Measurements from ENCODE around the gene SEC23A.
"Not testable (repeated sequence)": the region's sequence is repeated elsewhere in the genome, so short reads cannot be mapped to it uniquely, and the experiment has no call there.

The SEC23A gene

GRCh38 chr14:39025810-39026627 is 77.0 kb downstream of the SEC23A start:
- no peak for FAIRE-seq

GRCh38 chr14:39025250-39025809 is 77.7 kb downstream of the SEC23A start:
- no peak for FAIRE-seq

GRCh38 chr14:39023939-39024871 is 78.8 kb downstream of the SEC23A start:
- no peak for FAIRE-seq

- FAIRE-seq = not testable (repeated sequence)
Observed at GRCh38 chr14:39017096-39018016, 85.7 kb downstream of the SEC23A start.

GRCh38 chr14:39016733-39017095 is 86.3 kb downstream of the SEC23A start:
- FAIRE-seq = no peak

- no peak for FAIRE-seq
Observed at GRCh38 chr14:39015964-39016577, 87.0 kb downstream of the SEC23A start.

- peak; percentile 92 for FAIRE-seq
Observed at GRCh38 chr14:39015360-39015961, 87.6 kb downstream of the SEC23A start.

- FAIRE-seq = no peak
Observed at GRCh38 chr14:39014460-39014859, 88.6 kb downstream of the SEC23A start.

GRCh38 chr14:39008965-39009364 is 94.1 kb downstream of the SEC23A start:
- not testable (repeated sequence) for FAIRE-seq

GRCh38 chr14:39006721-39007410 is 96.2 kb downstream of the SEC23A start:
- no peak for FAIRE-seq

- FAIRE-seq = no peak
Observed at GRCh38 chr14:39005044-39005880, 97.8 kb downstream of the SEC23A start.

- no peak for FAIRE-seq
Observed at GRCh38 chr14:38999949-39000348, 103.1 kb downstream of the SEC23A start.

- FAIRE-seq = no peak
Observed at GRCh38 chr14:38994731-38995130, 108.3 kb downstream of the SEC23A start.

- FAIRE-seq = no peak
Observed at GRCh38 chr14:38993981-38994380, 109.1 kb downstream of the SEC23A start.

GRCh38 chr14:38992067-38992844 is 110.8 kb downstream of the SEC23A start:
- FAIRE-seq = no peak

- FAIRE-seq = no peak
Observed at GRCh38 chr14:38991299-38991698, 111.7 kb downstream of the SEC23A start.

- FAIRE-seq = no peak
Observed at GRCh38 chr14:38989922-38990546, 113.0 kb downstream of the SEC23A start.

- no peak for FAIRE-seq
Observed at GRCh38 chr14:38987781-38988180, 115.3 kb downstream of the SEC23A start.

GRCh38 chr14:38982837-38983236 is 120.2 kb downstream of the SEC23A start:
- no peak for FAIRE-seq

Data from G401.6 (cell line).